AG09309 (cell line): ENCODE measurements around the gene LMO7.

ENCODE experiments used
- DNase-seq: peaks from one replicate; pipeline ENCODE4 v3.0.0-alpha.2; 2010; ENCODE audit warnings: low read depth
- H3K4me3 ChIP-seq: 2 replicates; pipeline ENCODE4 v1.5.1; 2011; ENCODE audit warnings: mild to moderate bottlenecking, low read depth, low read length, moderate library complexity; ENCODE audit not compliant: control insufficient read depth
- CTCF ChIP-seq: IDR thresholded peaks from 2 replicates; pipeline ENCODE4 v1.5.1; 2011; ENCODE audit warnings: mild to moderate bottlenecking, low read depth, low read length, inconsistent platforms; ENCODE audit not compliant: insufficient read depth, control insufficient read depth; ENCODE audit errors: missing control alignments

Gene LMO7

GRCh38 chr13:75798353-75799255 lies 162.5 kb downstream of the LMO7 start:
- DNase-seq, result peak; percentile 27
- no peak overlapping the region for H3K4me3 ChIP-seq
- TF ChIP-seq CTCF, result no peak

DNA sequence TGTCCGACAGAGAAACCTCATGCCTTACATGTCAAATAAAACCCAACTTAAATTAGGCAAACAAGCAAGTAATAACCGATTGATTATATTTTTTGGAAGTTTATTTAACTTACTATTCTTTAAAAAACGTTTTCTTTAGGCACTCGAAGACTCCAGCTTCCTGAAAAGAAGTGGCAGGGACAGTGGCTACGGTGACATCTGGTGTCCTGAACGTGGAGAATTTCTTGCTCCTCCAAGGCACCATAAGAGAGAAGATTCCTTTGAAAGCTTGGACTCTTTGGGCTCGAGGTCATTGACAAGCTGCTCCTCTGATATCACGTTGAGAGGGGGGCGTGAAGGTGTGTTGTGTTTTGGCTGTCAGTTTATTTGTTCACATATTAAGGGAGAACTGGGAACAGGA lies 164.4 kb downstream of the LMO7 start:
- H3K4me3 ChIP-seq, result no peak overlapping the region
- DNase-seq, result no peak
- no peak for TF ChIP-seq CTCF

- no peak overlapping the region for H3K4me3 ChIP-seq
These were observed 165.3 kb downstream of the LMO7 start for GRCh38 chr13:75801388-75801945.

DNA sequence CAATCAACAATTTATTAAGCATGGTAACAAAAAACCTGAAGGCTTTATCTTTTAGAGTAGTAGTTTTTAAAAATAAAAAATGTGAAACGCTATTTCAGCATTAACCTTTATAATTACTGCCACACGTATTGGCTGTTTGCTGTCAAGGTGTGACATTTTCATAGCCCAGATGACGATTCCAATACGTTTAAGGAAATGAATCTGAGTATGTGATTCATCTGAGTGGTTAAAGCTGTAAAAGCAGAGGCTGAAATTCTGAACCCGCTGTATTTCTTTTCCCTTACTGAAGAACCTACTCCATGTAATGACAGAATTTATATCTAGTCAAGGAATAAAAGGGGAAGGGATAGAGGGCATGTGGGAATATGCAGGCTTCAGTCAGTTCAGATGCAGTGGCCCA lies 166.0 kb downstream of the LMO7 start:
- no peak for TF ChIP-seq CTCF
- no peak for DNase-seq

More at GRCh38 chr13:75801388-75801945, 165.3 kb downstream of the LMO7 start:
- TF ChIP-seq CTCF, result no peak
- DNase-seq, result no peak

GRCh38 chr13:75803164-75803611 lies 167.1 kb downstream of the LMO7 start:
- no peak for TF ChIP-seq CTCF
- no peak overlapping the region for H3K4me3 ChIP-seq

More for the DNA sequence above, 166.0 kb downstream of the LMO7 start:
- H3K4me3 ChIP-seq, result no peak overlapping the region

DNA sequence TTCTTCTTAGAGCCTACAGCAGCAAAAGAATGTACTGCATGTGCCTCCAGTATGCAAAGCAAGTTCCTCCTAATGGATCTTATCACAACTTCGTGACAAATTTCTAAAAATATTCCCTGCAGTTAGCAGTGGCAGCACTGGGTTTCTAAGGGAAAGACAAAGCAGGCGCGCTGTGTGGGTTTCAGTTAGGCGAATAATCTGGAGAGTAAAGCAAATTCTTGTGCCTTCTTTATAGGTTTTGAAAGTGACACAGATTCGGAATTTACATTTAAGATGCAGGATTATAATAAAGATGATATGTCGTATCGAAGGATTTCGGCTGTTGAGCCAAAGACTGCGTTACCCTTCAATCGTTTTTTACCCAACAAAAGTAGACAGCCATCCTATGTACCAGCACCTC lies 167.9 kb downstream of the LMO7 start:
- no peak for TF ChIP-seq CTCF
- no peak for DNase-seq
- H3K4me3 ChIP-seq, result no peak overlapping the region

More at GRCh38 chr13:75803164-75803611, 167.1 kb downstream of the LMO7 start:
- no peak for DNase-seq
